Superior temporal gyrus (tissue), 1 donor: ENCODE measurements around the gene BOK.
"Not testable (repeated sequence)": the region's sequence is repeated elsewhere in the genome, so short reads cannot be mapped to it uniquely, and the experiment has no call there.

Experiments
- DNase-seq: peaks from one replicate; pipeline ENCODE4 v3.0.0-alpha.2; 2016; ENCODE audit errors: extremely low spot score

BOK gene

GRCh38 chr2:241558532-241559322 is at the start of gene BOK:
BOK (plus strand) TSS chr2:241558745; CDS start chr2:241559484, 739 bp downstream.
- peak; percentile 78 for DNase-seq

GRCh38 chr2:241509155-241509784 is 49.3 kb upstream of the BOK start:
- DNase-seq = no peak

GRCh38 chr2:241511091-241511741 is 47.3 kb upstream of the BOK start:
- no peak for DNase-seq

GRCh38 chr2:241514553-241514952 is 44.0 kb upstream of the BOK start:
- DNase-seq = no peak

GRCh38 chr2:241514986-241515737 is 43.4 kb upstream of the BOK start:
- DNase-seq = no peak

- no peak for DNase-seq
These were observed 42.0 kb upstream of the BOK start for GRCh38 chr2:241516520-241516965.

GRCh38 chr2:241517297-241517696 is 41.2 kb upstream of the BOK start:
- no peak for DNase-seq

- no peak for DNase-seq
These were observed 38.9 kb upstream of the BOK start for GRCh38 chr2:241519669-241520068.

- no peak for DNase-seq
These were observed 36.1 kb upstream of the BOK start for GRCh38 chr2:241522477-241522876.

- DNase-seq = not testable (repeated sequence)
These were observed 32.4 kb upstream of the BOK start for GRCh38 chr2:241525818-241526780.

- DNase-seq = no peak
These were observed 28.0 kb upstream of the BOK start for GRCh38 chr2:241530571-241530970.

GRCh38 chr2:241531161-241531722 is 27.3 kb upstream of the BOK start:
- DNase-seq = no peak

- no peak for DNase-seq
These were observed 26.4 kb upstream of the BOK start for GRCh38 chr2:241532168-241532567.

- no peak for DNase-seq
These were observed 25.6 kb upstream of the BOK start for GRCh38 chr2:241532733-241533601.

- no peak for DNase-seq
These were observed 24.3 kb upstream of the BOK start for GRCh38 chr2:241534293-241534692.

- no peak for DNase-seq
These were observed 23.7 kb upstream of the BOK start for GRCh38 chr2:241534701-241535375.

- DNase-seq = no peak
These were observed 22.5 kb upstream of the BOK start for GRCh38 chr2:241535871-241536655.
